Parathyroid adenoma (tissue), 2 donors: Measurements from ENCODE around the gene CACNA1C.

Experiments
- H2AFZ ChIP-seq: fragments of 300-600 bp; sonication (generic); one replicate; pipeline ENCODE4 v1.7.0; 2017; ENCODE audit warnings: antibody characterized with exemption, mild to moderate bottlenecking
- H3K27ac ChIP-seq: fragments of 300-600 bp; sonication (generic); one replicate; pipeline ENCODE4 v1.7.0; 2017
- H3K27me3 ChIP-seq: fragments of 300-600 bp; sonication (generic); one replicate; pipeline ENCODE4 v1.7.0; 2017; ENCODE audit warnings: low read length; ENCODE audit not compliant: control insufficient read depth, insufficient read depth
- H3K36me3 ChIP-seq: fragments of 300-600 bp; sonication (generic); one replicate; pipeline ENCODE4 v1.7.0; 2017; ENCODE audit warnings: low read length; ENCODE audit not compliant: control insufficient read depth, insufficient read depth
- H3K4me1 ChIP-seq: fragments of 300-600 bp; sonication (generic); one replicate; pipeline ENCODE4 v1.7.0; 2017; ENCODE audit warnings: control low read depth
- H3K4me2 ChIP-seq: fragments of 300-600 bp; sonication (generic); one replicate; pipeline ENCODE4 v1.7.0; 2017; ENCODE audit warnings: low read length
- H3K4me3 ChIP-seq: fragments of 300-600 bp; sonication (generic); one replicate; pipeline ENCODE4 v1.7.0; 2017; ENCODE audit warnings: low read depth, low read length
- H3K79me2 ChIP-seq: fragments of 300-600 bp; sonication (generic); one replicate; pipeline ENCODE4 v1.7.0; 2017; ENCODE audit warnings: control low read depth
- H3K9ac ChIP-seq: fragments of 300-600 bp; sonication (generic); one replicate; pipeline ENCODE4 v1.7.0; 2017; ENCODE audit warnings: mild to moderate bottlenecking
- H3K9me3 ChIP-seq: fragments of 300-600 bp; sonication (generic); one replicate; pipeline ENCODE4 v1.7.0; 2017; ENCODE audit warnings: low read length; ENCODE audit not compliant: control insufficient read depth
- CTCF ChIP-seq: fragments of 300-600 bp; sonication (generic); IDR thresholded peaks from one replicate; pipeline ENCODE4 v1.7.0; 2017; ENCODE audit warnings: antibody characterized with exemption, mild to moderate bottlenecking
- donor health status: primary hyperparathyroidism.

Gene CACNA1C

GRCh38 chr12:2151391-2151790 lies 98.6 kb downstream of the CACNA1C start:
- Histone ChIP-seq H3K4me2 (no peak overlapping the region), H3K4me1 (no peaks in the 10 kb centered on the region), H3K79me2 (no peaks in the 10 kb centered on the region), H2AFZ (no peak overlapping the region), H3K9ac (no peak overlapping the region), H3K36me3 (no peaks in the 10 kb centered on the region), H3K9me3 (no peaks in the 10 kb centered on the region), H3K27me3 (no peaks in the 10 kb centered on the region), H3K4me3 (no peak overlapping the region), H3K27ac (no peak overlapping the region)
- TF ChIP-seq CTCF: no peak

GRCh38 chr12:2152134-2152533 lies 99.3 kb downstream of the CACNA1C start:
- no peaks in the 10 kb centered on the region for H3K4me1 ChIP-seq
- H3K27ac ChIP-seq: no peak overlapping the region
- H3K36me3 ChIP-seq: no peaks in the 10 kb centered on the region
- H3K27me3 ChIP-seq: no peaks in the 10 kb centered on the region
- H3K79me2 ChIP-seq: no peaks in the 10 kb centered on the region
- H2AFZ ChIP-seq: no peak overlapping the region
- no peak overlapping the region for H3K4me3 ChIP-seq
- no peaks in the 10 kb centered on the region for H3K9me3 ChIP-seq
- H3K9ac ChIP-seq: no peak overlapping the region
- no peak for TF ChIP-seq CTCF
- no peak overlapping the region for H3K4me2 ChIP-seq

GRCh38 chr12:2154050-2154449 lies 101.3 kb downstream of the CACNA1C start:
- Histone ChIP-seq H3K79me2 (no peaks in the 10 kb centered on the region), H3K36me3 (no peaks in the 10 kb centered on the region), H3K4me2 (no peak overlapping the region), H3K4me1 (no peaks in the 10 kb centered on the region), H3K4me3 (no peak overlapping the region), H3K27me3 (no peaks in the 10 kb centered on the region), H2AFZ (no peak overlapping the region), H3K9ac (no peak overlapping the region), H3K9me3 (no peaks in the 10 kb centered on the region), H3K27ac (no peak overlapping the region)
- no peak for TF ChIP-seq CTCF

GRCh38 chr12:2154521-2154920 lies 101.7 kb downstream of the CACNA1C start:
- Histone ChIP-seq H3K36me3 (no peaks in the 10 kb centered on the region), H3K4me3 (no peak overlapping the region), H3K79me2 (no peaks in the 10 kb centered on the region), H2AFZ (no peak overlapping the region), H3K27me3 (no peaks in the 10 kb centered on the region), H3K27ac (no peak overlapping the region), H3K9ac (no peak overlapping the region), H3K4me2 (no peak overlapping the region), H3K4me1 (no peaks in the 10 kb centered on the region), H3K9me3 (no peaks in the 10 kb centered on the region)
- TF ChIP-seq CTCF: no peak

GRCh38 chr12:2156333-2156732 lies 103.5 kb downstream of the CACNA1C start:
- TF ChIP-seq CTCF: no peak
- H3K27me3 ChIP-seq: no peaks in the 10 kb centered on the region
- no peaks in the 10 kb centered on the region for H3K9me3 ChIP-seq
- no peaks in the 10 kb centered on the region for H3K4me1 ChIP-seq
- H3K36me3 ChIP-seq: no peaks in the 10 kb centered on the region
- no peak overlapping the region for H3K4me3 ChIP-seq
- H3K79me2 ChIP-seq: no peaks in the 10 kb centered on the region
- no peak overlapping the region for H3K4me2 ChIP-seq
- H3K27ac ChIP-seq: no peak overlapping the region
- no peak overlapping the region for H3K9ac ChIP-seq
- H2AFZ ChIP-seq: no peak overlapping the region
